GM23338 (cell line): Measurements from ENCODE around the gene HINT2. TPM values are rescaled to one million over a fixed set of nuclear protein-coding genes. Genes with fewer than 3 reads are reported as not detected.

Experiments used
- ATAC-seq: fragments of 200-7000 bp; cut with Tn5 transposase; 3 replicates; pipeline ENCODE4 v1.9.1; 2020
- DNase-seq: peaks from one replicate; pipeline ENCODE4 v3.0.0-alpha.2; 2015; ENCODE audit warnings: low spot score
- H2AFZ ChIP-seq: fragments of 200-600 bp; sonication (generic); 2 replicates; pipeline ENCODE4 v1.8.0; 2016; ENCODE audit warnings: antibody characterized with exemption, mild to moderate bottlenecking, moderate library complexity
- H3F3A ChIP-seq: fragments of 200-600 bp; sonication (generic); replicated peaks from 2 replicates; pipeline ENCODE4 v1.8.0; 2017; ENCODE audit warnings: antibody characterized with exemption, mixed run types, low read depth
- H3K27ac ChIP-seq: fragments of 200-600 bp; sonication (generic); 2 replicates; pipeline ENCODE4 v1.6.1; 2016; ENCODE audit warnings: low read depth
- H3K27me3 ChIP-seq: fragments of 200-600 bp; sonication (generic); 2 replicates; pipeline ENCODE4 v1.8.0; 2016; ENCODE audit warnings: mild to moderate bottlenecking, mixed run types, moderate library complexity; ENCODE audit not compliant: insufficient read depth
- H3K36me3 ChIP-seq: fragments of 200-600 bp; sonication (generic); 2 replicates; pipeline ENCODE4 v1.8.0; 2016; ENCODE audit warnings: mild to moderate bottlenecking; ENCODE audit not compliant: insufficient read depth
- H3K4me1 ChIP-seq: fragments of 200-600 bp; sonication (generic); 2 replicates; pipeline ENCODE4 v1.8.0; 2016; ENCODE audit warnings: mild to moderate bottlenecking, moderate library complexity; ENCODE audit not compliant: insufficient read depth
- H3K4me2 ChIP-seq: fragments of 200-600 bp; sonication (generic); 2 replicates; pipeline ENCODE4 v1.7.1; 2017; ENCODE audit warnings: mixed run types
- H3K4me3 ChIP-seq: fragments of 200-600 bp; sonication (generic); 2 replicates; pipeline ENCODE4 v1.6.1; 2016; ENCODE audit warnings: mixed run types
- H3K79me2 ChIP-seq: fragments of 200-600 bp; sonication (generic); replicated peaks from 2 replicates; pipeline ENCODE4 v1.8.0; 2017; ENCODE audit warnings: mild to moderate bottlenecking; ENCODE audit not compliant: insufficient read depth
- H3K9me2 ChIP-seq: fragments of 200-600 bp; sonication (generic); 2 replicates; pipeline ENCODE4 v1.8.0; 2017; ENCODE audit not compliant: insufficient read depth
- H4K20me1 ChIP-seq: fragments of 200-600 bp; sonication (generic); replicated peaks from 2 replicates; pipeline ENCODE4 v1.8.0; 2017; ENCODE audit warnings: mild to moderate bottlenecking; ENCODE audit not compliant: insufficient read depth
- H3K27ac Mint-ChIP-seq: 2 replicates; pipeline ENCODE4 v1.8.0; 2020; ENCODE audit warnings: inconsistent platforms, mild to moderate bottlenecking, moderate library complexity, mixed read lengths
- H3K27me3 Mint-ChIP-seq: 3 replicates; pipeline ENCODE4 v1.8.0; 2022; ENCODE audit warnings: low read depth, mild to moderate bottlenecking, moderate library complexity, mixed read lengths, inconsistent platforms; ENCODE audit not compliant: insufficient read depth, poor library complexity
- H3K36me3 Mint-ChIP-seq: 3 replicates; pipeline ENCODE4 v1.8.0; 2021; ENCODE audit warnings: low read depth, mild to moderate bottlenecking, inconsistent platforms, moderate library complexity, mixed read lengths
- H3K4me1 Mint-ChIP-seq: 3 replicates; pipeline ENCODE4 v1.8.0; 2020; ENCODE audit warnings: mild to moderate bottlenecking, inconsistent platforms, mixed read lengths
- H3K4me3 Mint-ChIP-seq: 3 replicates; pipeline ENCODE4 v1.8.0; 2021; ENCODE audit warnings: moderate library complexity, mild to moderate bottlenecking, inconsistent platforms, mixed read lengths
- H3K9me3 Mint-ChIP-seq: 3 replicates; pipeline ENCODE4 v1.8.0; 2020; ENCODE audit warnings: moderate library complexity, mild to moderate bottlenecking, inconsistent platforms, mixed read lengths
- CREB1 ChIP-seq: fragments of 250-450 bp; sonication (Bioruptor Pico); IDR thresholded peaks from 2 replicates; pipeline ENCODE4 v1.5.0; 2020; ENCODE audit warnings: low read depth, mild to moderate bottlenecking, moderate library complexity
- CTCF ChIP-seq, 2 experiments: fragments of 200-600 bp in 1 of 2; sonication (generic) in 1 of 2; conservative IDR thresholded peaks; 2 replicates each; pipeline versions ENCODE4 v1.5.1 to v1.6.1; 2016 to 2017; ENCODE audit warnings: antibody characterized with exemption in 2 of 2, low read depth in 2 of 2, mild to moderate bottlenecking in 2 of 2, moderate library complexity in 1 of 2
- ETS1 ChIP-seq: IDR thresholded peaks from 2 replicates; pipeline ENCODE4 v1.6.1; 2016; ENCODE audit warnings: antibody characterized with exemption
- EZH2 ChIP-seq: fragments of 200-600 bp; sonication (generic); IDR thresholded peaks from one replicate; pipeline ENCODE4 v1.8.0; 2017; ENCODE audit warnings: antibody characterized with exemption, mild to moderate bottlenecking, low read depth; ENCODE audit not compliant: unreplicated experiment
- EZH2phosphoT487 ChIP-seq: fragments of 200-600 bp; sonication (generic); IDR thresholded peaks from one replicate; pipeline ENCODE4 v1.8.1; 2018; ENCODE audit warnings: antibody characterized with exemption; ENCODE audit not compliant: unreplicated experiment
- JUNB ChIP-seq: IDR thresholded peaks from one replicate; pipeline ENCODE4 v1.6.1; 2016; ENCODE audit warnings: antibody characterized with exemption; ENCODE audit not compliant: unreplicated experiment
- NANOG ChIP-seq: IDR thresholded peaks from 2 replicates; pipeline ENCODE4 v1.6.1; 2016; ENCODE audit warnings: antibody characterized with exemption, borderline replicate concordance
- POLR2AphosphoS5 ChIP-seq: IDR thresholded peaks from 2 replicates; pipeline ENCODE4 v1.6.1; 2016; ENCODE audit warnings: antibody characterized with exemption, low read depth
- REST ChIP-seq: IDR thresholded peaks from one replicate; pipeline ENCODE4 v1.6.1; 2018; ENCODE audit warnings: antibody characterized with exemption; ENCODE audit not compliant: unreplicated experiment
- STAT1 ChIP-seq: IDR thresholded peaks from one replicate; pipeline ENCODE4 v1.6.1; 2016; ENCODE audit warnings: antibody characterized with exemption; ENCODE audit not compliant: unreplicated experiment
- ZNF114 ChIP-seq: fragments of 250-450 bp; sonication (Bioruptor Pico); IDR thresholded peaks from 2 replicates; pipeline ENCODE4 v1.5.0; 2020; ENCODE audit warnings: mild to moderate bottlenecking, moderate library complexity
- ZNF331 ChIP-seq: fragments of 250-450 bp; sonication (Bioruptor Pico); IDR thresholded peaks from 2 replicates; pipeline ENCODE4 v1.5.0; 2020; ENCODE audit warnings: low read depth, mild to moderate bottlenecking, moderate library complexity
- ZNF462 ChIP-seq: fragments of 250-450 bp; sonication (Bioruptor Pico); IDR thresholded peaks from 2 replicates; pipeline ENCODE4 v1.5.0; 2020; ENCODE audit warnings: mild to moderate bottlenecking, moderate library complexity
- polyA plus RNA-seq: library from polyadenylated mRNA; unstranded; fragments of >200 nt; fragmentation: Nextera tagmentation; extraction: Ambion mirVana; gene quantifications from 2 replicates; pipeline ENCODE4 v1.2.1, GENCODE V29; 2016
- total RNA-seq: library from RNA; depleted of rRNA; stranded (reverse); fragments of >200 nt; shearing (Covaris generic); gene quantifications from 2 replicates; pipeline ENCODE4 v1.2.3, GENCODE V29; 2014

Gene HINT2
- total and polyA plus RNA-seq, 2 experiments from 2014 or later: 20.9 to 69.9 TPM

- ATAC-seq: no peak
- H3K27ac Mint-ChIP-seq: peak overlapping the region; percentile 51; the same call in 1 of the 2 replicates
- DNase-seq: no peak
- H4K20me1 ChIP-seq: no peaks in the 10 kb centered on the region; the same call in 1 of the 2 replicates
- H3K27ac ChIP-seq: no peak overlapping the region
- H3K9me2 ChIP-seq: no peaks in the 10 kb centered on the region
- peaks cover 6% of the 10 kb centered on the region; the same call in 1 of the 2 replicates for H3K4me1 ChIP-seq
- 0 out of 2 replicates have a peak, but pooled peaks cover 5% of the 10 kb centered on the region for H3K36me3 ChIP-seq
- H3K4me1 Mint-ChIP-seq: peaks cover 6% of the 10 kb centered on the region; the same call in 2 of the 3 replicates
- no peak overlapping the region for H3K4me3 ChIP-seq
- H3K27me3 Mint-ChIP-seq: peaks cover 4% of the 10 kb centered on the region
- H3K9me3 Mint-ChIP-seq: no peaks in the 10 kb centered on the region; the same call in 2 of the 3 replicates
- no peak overlapping the region for H3K4me2 ChIP-seq
- no peaks in the 10 kb centered on the region; the same call in 2 of the 3 replicates for H3K36me3 Mint-ChIP-seq
- H3K79me2 ChIP-seq: no peaks in the 10 kb centered on the region
- H3F3A ChIP-seq: 0 out of 2 replicates have a peak, but pooled peaks cover 3% of the 10 kb centered on the region
- H3K4me3 Mint-ChIP-seq: no peak overlapping the region
- no peaks in the 10 kb centered on the region for H3K27me3 ChIP-seq
- no peak overlapping the region for H2AFZ ChIP-seq
- TF ChIP-seq EZH2 (no peak), STAT1 (no peak), ZNF331 (CRISPR knock-in tag) (no peak), REST (no peak), POLR2AphosphoS5 (no peak), ETS1 (no peak), JUNB (no peak), NANOG (no peak), EZH2phosphoT487 (no peak), ZNF462 (CRISPR knock-in tag) (no peak), CTCF (conservative IDR thresholded peaks at IDR 0.05; ENCODE audit: low read depth in 2 of 2) (no peak), ZNF114 (CRISPR knock-in tag) (no peak), CREB1 (CRISPR knock-in tag) (no peak)
Measured at GRCh38 chr9:35798658-35799374, 16.0 kb downstream of the HINT2 start.
